Prostate gland (tissue), 2 donors: ENCODE data around the gene ANKRD9. TPM values are rescaled to one million over a fixed set of nuclear protein-coding genes. Genes with fewer than 3 reads are reported as not detected.

Experiments used
- DNase-seq: peaks from one replicate; pipeline ENCODE4 v3.0.0-alpha.2; 2019; ENCODE audit warnings: low spot score
- H3K27ac ChIP-seq, 2 donors: fragments of 200-600 bp; sonication (generic); 2 replicates each; pipeline ENCODE4 v1.5.1; 2017 to 2019
- H3K27me3 ChIP-seq: fragments of 200-600 bp; sonication (generic); replicated peaks from 2 replicates; pipeline ENCODE4 v1.5.1; 2019; ENCODE audit not compliant: insufficient read depth
- H3K36me3 ChIP-seq, 2 donors: fragments of 200-600 bp; sonication (generic); 1 replicate in 1 of 2; 2 replicates in 1 of 2; pipeline versions ENCODE4 v1.5.1 to v1.8.1; 2017 to 2019
- H3K4me1 ChIP-seq: fragments of 200-600 bp; sonication (generic); replicated peaks from 2 replicates; pipeline ENCODE4 v1.5.1; 2019
- H3K4me3 ChIP-seq, 2 donors: fragments of 200-600 bp; sonication (generic); 2 replicates each; pipeline ENCODE4 v1.5.1; 2017 to 2019
- H3K9me3 ChIP-seq: fragments of 200-600 bp; sonication (generic); 2 replicates; pipeline ENCODE4 v1.5.1; 2017
- POLR2A ChIP-seq: fragments of 450-650 bp; IDR thresholded peaks from one replicate; pipeline ENCODE4 v1.6.1; 2016; ENCODE audit warnings: antibody characterized with exemption, mild to moderate bottlenecking
- POLR2AphosphoS5 ChIP-seq: sonication (generic); formaldehyde crosslinking; IDR thresholded peaks from one replicate; pipeline ENCODE4 v1.6.1; 2017; ENCODE audit warnings: antibody characterized with exemption
- WGBS: methylation state at CpG from one replicate; pipeline ENCODE4 v1.1.5; 2018; 5-methylcytosine and 5-hydroxymethylcytosine counted together
- intact Hi-C: fragments of 100-400 bp; cut with DNase I; formaldehyde crosslinking; loops from one replicate; pipeline ENCODE4 v1.14.2; 2022
- total RNA-seq, 2 donors: library from RNA; depleted of rRNA; stranded (reverse); fragments of >200 nt; gene quantifications; one replicate each; pipeline ENCODE4 v1.1.0, GENCODE V29; 2016
- TF ChIP-seq, protein P1 (sequence below), 4 experiments: fragments of 200-600 bp in 2 of 4; fragments of 450-650 bp in 2 of 4; sonication (generic) in 2 of 4; IDR thresholded peaks; 1 replicate in 3 of 4; 2 replicates in 1 of 4; pipeline ENCODE4 v1.5.1; 2016 to 2019; ENCODE audit warnings: antibody characterized with exemption in 4 of 4, mild to moderate bottlenecking in 2 of 4, moderate library complexity in 2 of 4

Gene ANKRD9
- total RNA-seq, 2 donors from 2014 or later: 81.1 to 81.5 TPM

DNA sequence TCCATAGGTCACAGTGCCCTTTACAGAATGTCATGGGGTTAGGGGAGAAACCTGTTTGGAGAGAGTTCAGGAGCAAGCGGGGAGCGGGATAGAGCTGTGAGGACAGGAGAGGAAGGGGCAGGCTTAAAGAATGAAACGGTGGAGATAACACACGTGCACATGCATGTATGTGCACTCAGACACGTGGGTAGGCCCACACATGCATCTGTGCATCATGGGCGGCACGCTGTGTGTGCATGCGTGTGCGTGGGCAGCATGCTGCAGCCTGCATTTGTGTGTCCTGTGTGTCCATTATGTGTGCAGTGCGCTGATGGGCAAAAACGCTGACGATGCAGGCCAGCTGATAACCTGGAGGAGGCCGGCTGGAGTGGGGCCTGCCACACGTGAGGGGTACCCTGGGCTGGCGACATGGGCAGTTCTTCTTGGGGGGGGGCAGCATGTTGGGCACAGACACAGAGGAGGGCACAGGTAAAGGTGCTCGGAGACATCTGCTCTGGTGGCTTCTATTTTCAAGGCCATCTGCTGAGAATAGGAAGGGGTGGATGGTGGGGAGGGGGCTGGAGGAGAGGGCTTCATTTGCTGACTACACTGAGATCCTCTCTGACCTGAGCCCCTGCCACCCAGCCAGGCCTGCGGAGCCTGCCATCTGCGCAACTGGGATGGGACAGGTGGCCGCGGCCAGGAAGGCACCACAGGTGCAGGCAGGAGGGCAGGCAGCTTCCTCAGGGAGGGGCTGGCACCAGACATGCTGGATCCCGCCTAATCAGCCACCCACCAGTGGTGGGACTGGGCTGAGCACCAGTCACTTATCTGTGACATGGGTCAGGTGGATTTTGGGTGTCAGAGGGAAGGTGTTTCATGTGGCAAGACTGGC is 4.6 kb upstream of the ANKRD9 start:
- TF ChIP-seq POLR2AphosphoS5 (no peak), POLR2A (no peak)
- TF ChIP-seq, protein P1, sequence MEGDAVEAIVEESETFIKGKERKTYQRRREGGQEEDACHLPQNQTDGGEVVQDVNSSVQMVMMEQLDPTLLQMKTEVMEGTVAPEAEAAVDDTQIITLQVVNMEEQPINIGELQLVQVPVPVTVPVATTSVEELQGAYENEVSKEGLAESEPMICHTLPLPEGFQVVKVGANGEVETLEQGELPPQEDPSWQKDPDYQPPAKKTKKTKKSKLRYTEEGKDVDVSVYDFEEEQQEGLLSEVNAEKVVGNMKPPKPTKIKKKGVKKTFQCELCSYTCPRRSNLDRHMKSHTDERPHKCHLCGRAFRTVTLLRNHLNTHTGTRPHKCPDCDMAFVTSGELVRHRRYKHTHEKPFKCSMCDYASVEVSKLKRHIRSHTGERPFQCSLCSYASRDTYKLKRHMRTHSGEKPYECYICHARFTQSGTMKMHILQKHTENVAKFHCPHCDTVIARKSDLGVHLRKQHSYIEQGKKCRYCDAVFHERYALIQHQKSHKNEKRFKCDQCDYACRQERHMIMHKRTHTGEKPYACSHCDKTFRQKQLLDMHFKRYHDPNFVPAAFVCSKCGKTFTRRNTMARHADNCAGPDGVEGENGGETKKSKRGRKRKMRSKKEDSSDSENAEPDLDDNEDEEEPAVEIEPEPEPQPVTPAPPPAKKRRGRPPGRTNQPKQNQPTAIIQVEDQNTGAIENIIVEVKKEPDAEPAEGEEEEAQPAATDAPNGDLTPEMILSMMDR (IDR thresholded peaks at IDR 0.05): no peak
- H3K4me1 ChIP-seq: peaks cover 7% of the 10 kb centered on the region
- no peak overlapping the region for H3K27ac ChIP-seq
- no peak for DNase-seq
- H3K27me3 ChIP-seq: no peaks in the 10 kb centered on the region
- WGBS: 86% methylated on average over 21 of the region's 21 CpGs
- H3K36me3 ChIP-seq: no peaks in the 10 kb centered on the region
- no peak overlapping the region for H3K4me3 ChIP-seq
- no peaks in the 10 kb centered on the region for H3K9me3 ChIP-seq
- intact Hi-C loops: loop anchor here (5.0 kb wide), 1 partner anchor 192 kb away; no protein-coding TSS in a partner anchor

DNA sequence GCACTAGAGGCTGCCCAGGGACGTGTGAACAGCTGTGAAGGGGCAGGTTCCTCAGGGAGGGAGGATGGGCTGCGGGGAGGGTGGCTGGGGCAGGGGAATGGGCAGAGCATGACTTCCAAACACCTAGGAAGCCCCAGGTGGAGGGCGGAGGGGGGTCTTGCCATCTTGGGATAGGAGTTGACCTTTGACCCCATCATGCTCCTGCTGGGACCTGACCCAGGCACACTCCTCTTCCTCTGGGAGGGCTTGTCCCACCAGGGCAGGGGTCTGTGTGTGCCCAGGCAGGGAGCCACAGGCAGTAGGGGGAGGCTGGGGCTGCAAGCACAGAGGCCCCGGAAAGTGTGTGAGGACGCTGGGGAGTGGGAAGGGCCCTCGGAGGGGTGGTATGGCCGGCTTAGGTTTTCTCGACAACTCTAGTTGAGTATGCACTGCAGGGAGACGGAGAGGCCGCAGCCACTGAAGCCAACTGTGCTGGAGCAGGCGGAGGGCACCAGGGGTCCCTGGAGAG is 3.3 kb upstream of the ANKRD9 start:
- WGBS: 94% methylated on average over 11 of the region's 11 CpGs
- Histone ChIP-seq H3K9me3 (no peaks in the 10 kb centered on the region), H3K4me3 (no peak overlapping the region), H3K4me1 (peaks cover 7% of the 10 kb centered on the region), H3K27me3 (no peaks in the 10 kb centered on the region), H3K36me3 (no peaks in the 10 kb centered on the region), H3K27ac (no peak overlapping the region)
- intact Hi-C loops: loop anchor here (5.0 kb wide), 1 partner anchor 191 kb away; no protein-coding TSS in a partner anchor
- DNase-seq: no peak
- TF ChIP-seq POLR2AphosphoS5 (no peak), POLR2A (no peak)
- TF ChIP-seq, protein P1 (IDR thresholded peaks at IDR 0.05): no peak

DNA sequence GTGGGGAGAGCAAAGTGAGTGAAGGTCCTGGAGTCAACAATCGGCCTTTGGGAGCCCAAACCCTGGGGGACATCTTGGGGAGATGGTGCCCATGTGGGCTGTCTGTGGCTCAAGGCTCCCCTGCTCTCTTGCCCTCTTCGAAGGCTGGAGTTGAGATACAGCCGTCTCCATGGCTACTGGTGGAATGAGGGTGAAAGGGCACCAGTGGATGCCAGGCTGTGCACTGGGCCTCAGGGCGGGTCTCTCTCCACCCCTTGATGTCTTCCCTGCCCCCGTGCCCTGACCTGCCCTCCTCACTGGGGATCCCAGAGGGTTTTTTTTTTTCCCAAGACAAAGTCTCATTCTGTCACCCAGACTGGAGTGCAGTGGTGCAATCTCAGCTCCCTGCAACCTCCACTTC is 2.0 kb upstream of the ANKRD9 start:
- Histone ChIP-seq H3K27ac (no peak overlapping the region), H3K9me3 (no peaks in the 10 kb centered on the region), H3K27me3 (no peaks in the 10 kb centered on the region), H3K4me1 (peaks cover 5% of the 10 kb centered on the region), H3K4me3 (no peak overlapping the region), H3K36me3 (no peaks in the 10 kb centered on the region)
- no peak for TF ChIP-seq POLR2A
- WGBS: 90% methylated on average over 5 of the region's 5 CpGs
- no peak for DNase-seq
- intact Hi-C loops: loop anchor here (5.0 kb wide), 1 partner anchor 189 kb away; no protein-coding TSS in a partner anchor

DNA sequence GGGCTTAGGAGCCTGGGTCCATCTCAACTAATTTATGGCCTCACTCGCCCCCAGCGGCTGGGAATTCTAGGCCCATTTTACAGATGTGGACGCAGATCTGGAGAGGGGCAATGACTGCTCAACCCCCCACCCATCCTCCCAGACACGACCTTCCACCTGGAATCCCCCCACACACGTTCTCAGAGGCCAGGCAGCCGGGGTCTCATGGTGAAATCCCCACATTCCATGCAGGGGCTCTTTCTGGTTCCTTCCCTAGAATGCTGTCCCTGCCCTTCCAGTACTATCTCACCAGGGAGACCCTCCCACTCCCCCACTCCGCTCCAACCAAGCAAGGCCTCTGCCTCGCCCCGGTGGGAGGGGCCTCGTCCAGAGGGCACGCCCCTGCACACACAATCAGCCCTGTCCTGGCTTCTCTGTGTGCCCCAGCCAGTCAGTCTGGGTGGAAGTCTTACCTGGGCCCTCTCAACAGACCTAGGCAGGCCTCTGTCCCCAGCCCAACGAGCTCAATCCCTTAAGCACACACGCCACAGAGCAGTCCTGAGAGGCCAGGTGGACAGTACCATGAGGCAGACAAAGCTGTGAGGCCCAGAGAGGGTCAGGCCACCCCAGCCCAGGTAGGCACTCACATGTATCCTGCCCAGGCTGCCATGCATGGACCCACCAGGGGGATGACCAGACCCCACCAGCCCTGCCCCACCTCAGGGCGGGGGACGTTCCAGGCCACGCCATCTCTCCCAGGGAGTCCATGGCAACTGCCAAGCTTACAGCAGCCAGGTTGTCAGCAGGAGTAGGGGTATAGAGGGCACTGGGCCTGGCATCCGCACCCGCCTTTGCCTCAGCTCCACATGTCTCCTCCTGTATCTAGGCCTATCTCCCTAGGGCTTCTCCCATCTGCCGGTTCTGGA is 1.3 kb upstream of the ANKRD9 start:
- TF ChIP-seq POLR2A (peak; percentile 52), POLR2AphosphoS5 (peak; percentile 37)
- TF ChIP-seq, protein P1 (IDR thresholded peaks at IDR 0.05): no peak
- intact Hi-C loops: loop anchor here (5.0 kb wide), 1 partner anchor 189 kb away; no protein-coding TSS in a partner anchor
- peak; percentile 54 for DNase-seq
- peak overlapping the region in 1 of 2 donors; percentile 66 for H3K4me3 ChIP-seq
- H3K36me3 ChIP-seq: no peaks in the 10 kb centered on the region
- peak overlapping the region; percentile 86 to 88 for H3K27ac ChIP-seq
- no peaks in the 10 kb centered on the region for H3K9me3 ChIP-seq
- peaks cover 3% of the 10 kb centered on the region for H3K4me1 ChIP-seq
- WGBS: 62% methylated on average over 19 of the region's 19 CpGs
- no peaks in the 10 kb centered on the region for H3K27me3 ChIP-seq
